ENCODE data around the gene CAPN14. TPM values are rescaled to one million over a fixed set of nuclear protein-coding genes. Genes with fewer than 3 reads are reported as not detected.

CAPN14 gene
- total and polyA plus RNA-seq, 4 donors = 0.03 to 0.26 (median 0.14) TPM

DNA sequence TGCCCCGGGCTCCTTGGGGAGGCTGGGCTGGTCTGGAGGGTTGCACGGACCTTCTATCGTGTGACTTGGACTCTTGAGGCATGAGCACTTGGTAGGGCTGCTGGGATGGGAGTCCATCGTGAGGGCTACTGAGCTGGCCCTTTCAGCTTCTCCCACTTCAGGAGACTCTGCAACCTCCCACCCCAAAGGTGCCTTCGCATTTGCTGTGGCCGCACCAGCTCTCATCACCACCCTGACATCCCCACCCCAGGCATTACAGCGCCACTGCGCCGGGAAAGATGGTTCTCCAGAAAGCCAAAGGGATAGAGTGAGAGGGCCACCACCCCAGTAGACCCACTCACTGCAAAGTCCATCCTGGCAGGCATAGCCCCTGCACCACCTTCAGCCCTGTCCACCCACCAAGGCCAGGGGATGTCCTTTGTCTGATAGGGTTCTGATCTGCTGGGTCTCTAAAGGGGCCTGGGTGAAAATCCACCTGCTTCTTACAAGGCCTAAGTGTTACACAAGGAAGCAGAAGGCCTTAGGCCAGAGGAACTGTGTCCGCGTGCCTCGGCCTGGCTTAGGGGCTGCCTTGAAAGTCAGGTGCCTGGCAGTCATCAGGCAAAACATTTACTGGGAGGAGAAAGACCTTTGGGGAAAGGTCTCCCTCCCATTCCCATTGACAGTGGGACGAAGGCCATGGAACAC is 21.7 kb upstream of the CAPN14 start:
- no peak overlapping the region for H3K4me3 ChIP-seq
- WGBS, 2 donors = 86 to 89% methylated on average over 13 of the region's 13 CpGs
- TF ChIP-seq, protein P1, sequence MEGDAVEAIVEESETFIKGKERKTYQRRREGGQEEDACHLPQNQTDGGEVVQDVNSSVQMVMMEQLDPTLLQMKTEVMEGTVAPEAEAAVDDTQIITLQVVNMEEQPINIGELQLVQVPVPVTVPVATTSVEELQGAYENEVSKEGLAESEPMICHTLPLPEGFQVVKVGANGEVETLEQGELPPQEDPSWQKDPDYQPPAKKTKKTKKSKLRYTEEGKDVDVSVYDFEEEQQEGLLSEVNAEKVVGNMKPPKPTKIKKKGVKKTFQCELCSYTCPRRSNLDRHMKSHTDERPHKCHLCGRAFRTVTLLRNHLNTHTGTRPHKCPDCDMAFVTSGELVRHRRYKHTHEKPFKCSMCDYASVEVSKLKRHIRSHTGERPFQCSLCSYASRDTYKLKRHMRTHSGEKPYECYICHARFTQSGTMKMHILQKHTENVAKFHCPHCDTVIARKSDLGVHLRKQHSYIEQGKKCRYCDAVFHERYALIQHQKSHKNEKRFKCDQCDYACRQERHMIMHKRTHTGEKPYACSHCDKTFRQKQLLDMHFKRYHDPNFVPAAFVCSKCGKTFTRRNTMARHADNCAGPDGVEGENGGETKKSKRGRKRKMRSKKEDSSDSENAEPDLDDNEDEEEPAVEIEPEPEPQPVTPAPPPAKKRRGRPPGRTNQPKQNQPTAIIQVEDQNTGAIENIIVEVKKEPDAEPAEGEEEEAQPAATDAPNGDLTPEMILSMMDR (IDR thresholded peaks at IDR 0.05; ENCODE audit: control extremely low read depth, extremely low read depth) = no peak

DNA sequence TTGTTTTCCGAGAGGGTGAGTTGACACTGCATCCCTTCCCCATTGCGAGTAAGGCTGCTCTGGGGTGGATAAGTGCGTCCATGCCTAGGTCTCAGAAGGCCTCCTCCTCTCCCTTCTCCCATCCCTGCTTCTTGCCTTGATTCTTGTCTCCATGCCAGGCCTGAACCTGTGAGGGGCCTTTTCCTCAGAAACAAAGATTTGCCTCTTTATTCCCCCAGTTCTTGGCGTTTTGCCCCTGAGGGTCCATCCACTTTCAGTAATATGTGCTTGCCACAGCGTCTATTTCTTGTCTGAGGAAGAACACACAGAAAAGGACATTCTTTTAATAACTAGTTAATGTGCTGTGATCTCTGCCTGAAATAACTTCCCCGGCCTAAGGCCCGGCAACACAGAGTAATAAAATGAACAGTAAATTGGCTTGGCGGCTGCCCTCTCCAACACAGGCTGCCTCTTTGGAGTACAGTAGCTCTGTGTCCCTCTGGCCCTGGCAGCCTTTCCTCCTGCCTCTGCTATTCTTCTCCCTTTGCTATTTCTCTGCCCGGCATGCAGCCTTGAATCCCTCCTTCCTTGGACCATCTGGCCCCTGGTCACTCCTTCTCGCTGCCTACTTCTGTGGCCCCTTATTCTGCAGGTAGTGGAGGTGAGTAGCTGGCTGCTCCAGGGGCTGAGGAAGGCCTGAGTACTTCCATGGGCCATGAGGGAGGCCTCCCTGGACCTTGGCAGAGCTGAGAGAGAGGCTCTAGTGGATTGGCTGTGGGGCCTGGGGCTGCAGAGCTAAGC is 21.0 kb upstream of the CAPN14 start:
- Histone ChIP-seq H3K27ac (ENCODE audit: low read depth in 1 of 2, low read length in 1 of 2) (peak overlapping the region in 1 of 2 donors; percentile 74), H3K4me3 (no peak overlapping the region), H3K4me1 (ENCODE audit: control insufficient read depth in 5 of 5, insufficient read depth in 5 of 5, low read length in 5 of 5) (peaks cover 0 to 27% (median 8%) of the 10 kb centered on the region in 5 donors), H3K36me3 (ENCODE audit: control insufficient read depth in 4 of 4, insufficient read depth in 4 of 4, low read length in 4 of 4) (no peaks in the 10 kb centered on the region), H3K9ac (ENCODE audit: insufficient read depth in 1 of 2, low read length in 2 of 2) (no peak overlapping the region), H3K27me3 (ENCODE audit: control insufficient read depth in 3 of 3, insufficient read depth in 3 of 3, low read length in 2 of 3) (no peaks in the 10 kb centered on the region), H3K9me3 (ENCODE audit: control insufficient read depth in 4 of 4, insufficient read depth in 3 of 4, low read length in 3 of 4) (no peaks in the 10 kb centered on the region)
- TF ChIP-seq, protein P1 (IDR thresholded peaks at IDR 0.05; ENCODE audit: control extremely low read depth, extremely low read depth) = no peak
- peak in 2 of 3 donors; percentile 25 to 70 for DNase-seq
- ATAC-seq (ENCODE audit: insufficient read depth, low FRiP score) = no peak
- 88 to 90% methylated on average over 10 of the region's 10 CpGs for WGBS, 2 donors

More for the DNA sequence above, 21.7 kb upstream of the CAPN14 start:
- no peaks in the 10 kb centered on the region for H3K27me3 ChIP-seq (ENCODE audit: control insufficient read depth in 3 of 3, insufficient read depth in 3 of 3, low read length in 2 of 3)
- DNase-seq (no peak), ATAC-seq (ENCODE audit: insufficient read depth, low FRiP score) (no peak)
- no peaks in the 10 kb centered on the region for H3K9me3 ChIP-seq (ENCODE audit: control insufficient read depth in 4 of 4, insufficient read depth in 3 of 4, low read length in 3 of 4)
- no peaks in the 10 kb centered on the region for H3K36me3 ChIP-seq (ENCODE audit: control insufficient read depth in 4 of 4, insufficient read depth in 4 of 4, low read length in 4 of 4)
- H3K4me1 ChIP-seq (ENCODE audit: control insufficient read depth in 5 of 5, insufficient read depth in 5 of 5, low read length in 5 of 5) = peaks cover 0 to 27% (median 8%) of the 10 kb centered on the region in 5 donors
- peak overlapping the region; percentile 40 to 74 for H3K27ac ChIP-seq (ENCODE audit: low read depth in 1 of 2, low read length in 1 of 2)
- no peak overlapping the region for H3K9ac ChIP-seq (ENCODE audit: insufficient read depth in 1 of 2, low read length in 2 of 2)

DNA sequence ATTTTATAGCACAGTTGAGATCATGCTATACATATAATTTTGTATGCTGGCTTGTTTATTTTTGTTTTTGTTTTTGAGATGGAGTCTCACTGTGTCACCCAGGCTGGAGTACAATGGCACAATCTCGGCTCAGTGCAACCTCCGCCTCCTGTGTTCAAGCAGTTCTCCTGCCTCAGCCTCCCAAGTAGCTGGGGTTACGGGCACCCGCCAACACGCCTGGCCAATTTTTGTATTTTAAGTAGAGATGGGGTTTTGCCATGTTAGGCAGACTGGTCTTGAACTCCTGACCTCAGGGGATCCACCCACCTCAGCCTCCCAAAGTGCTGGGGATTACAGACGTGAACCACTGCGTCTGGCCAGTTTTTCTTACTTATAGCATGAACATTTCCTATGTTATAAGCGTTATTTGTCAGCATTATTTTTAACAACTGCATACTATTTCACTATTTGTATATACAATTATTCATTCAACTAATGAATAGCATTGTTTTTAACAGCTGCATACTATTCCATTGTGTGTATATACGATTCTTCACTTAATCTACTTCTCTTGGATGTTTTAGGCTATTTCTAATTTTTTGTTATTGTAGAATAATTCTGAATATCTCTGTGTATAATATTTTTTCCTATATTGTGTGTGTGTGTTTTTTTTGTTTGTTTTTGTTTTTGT is 20.2 kb upstream of the CAPN14 start:
- WGBS, 2 donors = 91 to 97% methylated on average over 9 of the region's 9 CpGs
- DNase-seq (no peak), ATAC-seq (ENCODE audit: insufficient read depth, low FRiP score) (no peak)
- TF ChIP-seq, protein P1 (IDR thresholded peaks at IDR 0.05; ENCODE audit: control extremely low read depth, extremely low read depth) = no peak
- Histone ChIP-seq H3K27ac (ENCODE audit: low read depth in 1 of 2, low read length in 1 of 2) (no peak overlapping the region), H3K9me3 (ENCODE audit: control insufficient read depth in 4 of 4, insufficient read depth in 3 of 4, low read length in 3 of 4) (no peaks in the 10 kb centered on the region), H3K9ac (ENCODE audit: insufficient read depth in 1 of 2, low read length in 2 of 2) (no peak overlapping the region), H3K36me3 (ENCODE audit: control insufficient read depth in 4 of 4, insufficient read depth in 4 of 4, low read length in 4 of 4) (no peaks in the 10 kb centered on the region), H3K27me3 (ENCODE audit: control insufficient read depth in 3 of 3, insufficient read depth in 3 of 3, low read length in 2 of 3) (no peaks in the 10 kb centered on the region), H3K4me1 (ENCODE audit: control insufficient read depth in 5 of 5, insufficient read depth in 5 of 5, low read length in 5 of 5) (peaks cover 0 to 27% (median 8%) of the 10 kb centered on the region in 5 donors), H3K4me3 (no peak overlapping the region)

Data from lung (tissue), 12 donors.